Stomach (tissue), 9 donors: Measurements from ENCODE around the gene RNH1. TPM values are rescaled to one million over a fixed set of nuclear protein-coding genes. Genes with fewer than 3 reads are reported as not detected.

Experiments used
- DNase-seq, 2 donors: peaks; one replicate each; pipeline versions ENCODE4 v3.0.0 to v3.0.0-alpha.2; 2013 to 2019
- H3K27ac ChIP-seq, 5 donors: fragments of 200-600 bp in 4 of 5; sonication (generic) in 4 of 5; one replicate each; pipeline ENCODE4 v1.5.1; 2013 to 2019; ENCODE audit warnings: mild to moderate bottlenecking in 1 of 5, moderate library complexity in 1 of 5
- H3K27me3 ChIP-seq, 3 donors: fragments of 200-600 bp; sonication (generic); one replicate each; pipeline ENCODE4 v1.5.1; 2017 to 2019; ENCODE audit warnings: mixed run types in 1 of 3
- H3K36me3 ChIP-seq, 4 donors: fragments of 200-600 bp; sonication (generic); 1 replicate in 3 of 4; 2 replicates in 1 of 4; pipeline ENCODE4 v1.5.1; 2016 to 2019
- H3K4me1 ChIP-seq, 4 donors: fragments of 200-600 bp; sonication (generic); one replicate each; pipeline ENCODE4 v1.5.1; 2016 to 2019
- H3K4me3 ChIP-seq, 4 donors: fragments of 200-600 bp; sonication (generic) in 3 of 4; one replicate each; pipeline ENCODE4 v1.5.1; 2016 to 2019; ENCODE audit warnings: mild to moderate bottlenecking in 1 of 4
- H3K9me3 ChIP-seq, 4 donors: fragments of 200-600 bp; sonication (generic); one replicate each; pipeline ENCODE4 v1.5.1; 2016 to 2019
- CTCF ChIP-seq, 7 experiments: fragments of 450-650 bp in 4 of 7; fragments of 200-600 bp in 3 of 7; sonication (generic) in 3 of 7; IDR thresholded peaks; one replicate each; pipeline ENCODE4 v1.5.1; 2016 to 2019; ENCODE audit warnings: antibody characterized with exemption in 7 of 7, control low read depth in 2 of 7, mild to moderate bottlenecking in 1 of 7
- EP300 ChIP-seq: sonication (generic); formaldehyde crosslinking; IDR thresholded peaks from one replicate; pipeline ENCODE4 v1.6.1; 2017; ENCODE audit warnings: antibody characterized with exemption
- POLR2A ChIP-seq, 4 donors: fragments of 450-650 bp; IDR thresholded peaks; one replicate each; pipeline ENCODE4 v1.6.1; 2016; ENCODE audit warnings: antibody characterized with exemption in 4 of 4, control low read depth in 2 of 4, mild to moderate bottlenecking in 1 of 4, moderate library complexity in 1 of 4
- POLR2AphosphoS5 ChIP-seq, 3 donors: sonication (generic); formaldehyde crosslinking; IDR thresholded peaks; one replicate each; pipeline ENCODE4 v1.6.1; 2016; ENCODE audit warnings: antibody characterized with exemption in 3 of 3
- WGBS, 5 donors: extraction: QIAGEN DNeasy Blood & Tissue Kit in 3 of 5; methylation state at CpG; one replicate each; pipeline versions ENCODE4 v1.1.5 to v1.1.7; 2013 to 2018; 5-methylcytosine and 5-hydroxymethylcytosine counted together
- intact Hi-C: fragments of 100-400 bp; cut with DNase I; formaldehyde crosslinking; loops from one replicate; pipeline ENCODE4 v1.15.1; 2023; ENCODE audit warnings: low total_unique reads
- polyA plus RNA-seq, 3 donors: library from polyadenylated mRNA; stranded (reverse); fragments of 200-250 nt; gene quantifications; one replicate each; pipeline ENCODE4 v1.2.3, GENCODE V29; 2013
- total RNA-seq, 5 donors: library from RNA; depleted of rRNA; stranded (reverse); fragments of >200 nt; gene quantifications; one replicate each; pipeline versions ENCODE4 v1.1.0 to v1.2.3, GENCODE V29; 2014 to 2016
- donor health status: healthy with polysubstance abuse.
- donor health status: Bipolar disorder and iron deficiency.
- donor health status: healthy.

RNH1 gene
- total and polyA plus RNA-seq, 8 donors = 61.3 to 260 (median 134) TPM

DNA sequence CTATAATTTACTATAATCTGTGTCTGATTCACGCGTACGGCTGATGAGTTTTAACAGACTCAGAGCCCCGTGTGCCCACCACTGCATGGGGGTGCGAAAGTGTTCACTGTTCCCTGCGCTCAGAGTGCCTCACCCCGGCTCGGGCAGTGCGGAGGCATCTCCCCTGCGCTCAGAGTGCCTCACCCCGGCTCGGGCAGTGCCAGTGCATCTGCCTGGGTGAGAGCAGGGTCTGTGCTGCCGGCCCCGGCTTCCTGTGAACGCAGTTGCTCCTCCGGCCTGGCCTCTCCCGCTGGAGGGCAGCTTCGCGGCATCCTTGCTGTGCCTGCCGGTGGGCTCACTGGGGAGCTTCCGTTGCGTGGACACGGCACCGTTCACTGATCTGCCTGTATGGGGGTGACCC, 42.7 kb downstream of the RNH1 start:
- no peaks in the 10 kb centered on the region for H3K9me3 ChIP-seq
- no peak overlapping the region for H3K4me3 ChIP-seq
- DNase-seq = no peak
- 93 to 97% (median 96%) methylated on average over 22 to 24 of the region's 24 CpGs for WGBS, 5 donors
- peaks cover 8 to 52% (median 45%) of the 10 kb centered on the region in 4 donors for H3K36me3 ChIP-seq
- peaks cover 0 to 10% (median 2%) of the 10 kb centered on the region in 4 donors for H3K4me1 ChIP-seq
- no peak overlapping the region for H3K27ac ChIP-seq
- no peaks in the 10 kb centered on the region for H3K27me3 ChIP-seq
- TF ChIP-seq CTCF (IDR thresholded peaks at IDR 0.05) (no peak), POLR2AphosphoS5 (IDR thresholded peaks at IDR 0.05) (no peak), EP300 (no peak), POLR2A (IDR thresholded peaks at IDR 0.05) (no peak)
- intact Hi-C loops = no loop called here

DNA sequence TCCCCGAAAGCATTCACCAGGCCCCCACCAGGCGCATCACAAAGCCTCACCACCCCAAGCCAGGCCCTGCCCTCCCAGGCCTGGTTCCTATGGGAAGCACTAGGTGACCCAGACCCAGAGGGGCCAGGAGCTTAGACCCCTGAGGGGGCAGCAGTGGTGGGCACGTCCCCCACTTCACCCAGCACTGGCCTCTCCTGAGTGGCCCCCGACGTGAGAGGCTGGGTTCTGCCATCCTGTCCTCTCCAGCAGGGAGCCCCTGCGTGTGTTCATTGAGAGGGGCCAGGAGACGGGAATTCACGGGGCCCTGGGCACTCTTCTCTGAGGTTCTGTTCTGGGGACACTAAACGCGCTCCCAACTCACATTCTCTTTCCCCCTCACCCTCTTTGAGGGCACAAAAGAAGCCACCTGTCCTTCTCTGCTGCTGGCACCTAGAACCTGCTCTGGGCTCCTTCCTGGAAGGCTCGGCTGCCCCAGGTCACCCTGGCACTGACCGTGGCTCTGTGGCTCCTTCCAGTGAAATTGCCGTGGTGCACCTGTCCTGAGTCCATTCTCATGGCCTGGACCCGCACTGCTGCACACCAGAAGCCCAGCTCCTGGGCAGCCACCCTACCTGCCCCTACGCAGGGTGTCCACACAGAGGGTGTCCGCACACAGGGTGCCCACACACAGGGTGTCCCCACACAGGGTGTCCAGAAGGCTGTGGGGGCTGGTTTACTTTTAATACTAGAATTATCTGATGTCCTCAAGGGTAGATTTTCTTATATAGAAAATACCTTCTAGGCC, 44.7 kb downstream of the RNH1 start:
- no peak overlapping the region for H3K27ac ChIP-seq
- no peaks in the 10 kb centered on the region for H3K9me3 ChIP-seq
- H3K36me3 ChIP-seq = peaks cover 8 to 53% (median 46%) of the 10 kb centered on the region in 4 donors
- intact Hi-C loops = no loop called here
- WGBS, 5 donors = 92 to 98% (median 97%) methylated on average over 14 to 16 of the region's 16 CpGs
- no peaks in the 10 kb centered on the region for H3K4me1 ChIP-seq
- no peak overlapping the region for H3K4me3 ChIP-seq
- DNase-seq = no peak
- H3K27me3 ChIP-seq = no peaks in the 10 kb centered on the region
- no peak for TF ChIP-seq POLR2AphosphoS5 (IDR thresholded peaks at IDR 0.05)
- no peak for TF ChIP-seq POLR2A (IDR thresholded peaks at IDR 0.05)
- no peak for TF ChIP-seq CTCF (IDR thresholded peaks at IDR 0.05)
- TF ChIP-seq EP300 = no peak

GRCh38 chr11:461626-462025, 45.4 kb downstream of the RNH1 start:
- no peak overlapping the region for H3K27ac ChIP-seq
- 87 to 96% (median 92%) methylated on average over 8 to 9 of the region's 9 CpGs for WGBS, 5 donors
- peaks cover 8 to 54% (median 47%) of the 10 kb centered on the region in 4 donors for H3K36me3 ChIP-seq
- H3K27me3 ChIP-seq = no peaks in the 10 kb centered on the region
- no peaks in the 10 kb centered on the region for H3K9me3 ChIP-seq
- no peak overlapping the region for H3K4me3 ChIP-seq
- H3K4me1 ChIP-seq = no peaks in the 10 kb centered on the region
- TF ChIP-seq CTCF (IDR thresholded peaks at IDR 0.05) = no peak
- no peak for TF ChIP-seq POLR2A (IDR thresholded peaks at IDR 0.05)
- TF ChIP-seq POLR2AphosphoS5 (IDR thresholded peaks at IDR 0.05) = no peak
- no peak for TF ChIP-seq EP300
- DNase-seq = no peak
- intact Hi-C loops = no loop called here

DNA sequence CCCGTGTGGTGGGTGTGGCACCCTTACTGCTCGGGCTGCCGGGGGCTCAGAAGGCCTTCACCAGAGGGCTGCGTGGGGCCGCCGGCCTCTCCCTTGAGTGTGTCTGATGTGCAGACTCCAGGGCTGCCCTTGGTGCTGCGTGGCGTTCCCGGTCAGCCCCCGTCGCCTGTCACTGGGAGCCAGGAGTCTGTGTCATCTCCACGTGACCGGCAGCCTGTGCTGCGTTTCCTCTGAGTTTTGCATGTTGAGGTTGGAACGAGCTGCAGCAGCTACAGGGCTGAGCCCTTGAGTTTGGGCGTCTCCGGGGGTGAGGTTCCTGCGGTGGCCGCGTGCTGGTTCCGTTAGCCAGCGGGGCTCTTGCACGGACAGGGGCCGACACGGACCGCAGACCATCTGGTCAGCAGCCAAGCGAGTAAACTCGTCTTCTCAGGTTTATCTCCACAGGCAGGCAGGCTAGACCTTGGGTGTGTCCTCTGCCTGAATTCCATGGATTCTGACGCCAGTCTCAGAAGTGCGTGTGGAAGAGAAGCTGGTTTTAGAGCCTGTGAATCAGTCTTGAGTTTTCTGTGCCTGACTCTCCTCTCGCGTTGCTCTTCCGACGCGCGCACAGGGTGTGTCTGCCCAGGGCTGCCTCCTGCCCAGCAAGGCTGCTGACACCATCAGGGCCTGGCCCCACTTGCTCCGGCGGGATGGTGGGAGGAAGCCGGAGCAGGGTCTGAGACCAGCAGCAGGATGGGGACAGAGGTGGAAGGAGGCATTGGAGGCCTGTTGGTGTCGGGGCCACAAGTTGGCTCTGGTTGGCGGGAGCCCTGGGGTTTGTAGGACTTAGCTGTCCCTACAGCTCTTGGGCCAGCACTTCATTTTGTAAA, 46.5 kb downstream of the RNH1 start:
- peaks cover 8 to 58% (median 49%) of the 10 kb centered on the region in 4 donors for H3K36me3 ChIP-seq
- no peak overlapping the region for H3K4me3 ChIP-seq
- no peaks in the 10 kb centered on the region for H3K27me3 ChIP-seq
- no peak for DNase-seq
- H3K9me3 ChIP-seq = no peaks in the 10 kb centered on the region
- peaks cover 0 to 4% (median 2%) of the 10 kb centered on the region in 4 donors for H3K4me1 ChIP-seq
- WGBS, 5 donors = 64 to 83% (median 82%) methylated on average over 35 to 41 of the region's 41 CpGs
- no peak for TF ChIP-seq CTCF (IDR thresholded peaks at IDR 0.05)
- TF ChIP-seq POLR2A (IDR thresholded peaks at IDR 0.05) = no peak
- H3K27ac ChIP-seq = no peak overlapping the region
- intact Hi-C loops = no loop called here
